WTC11 (cell line): ENCODE measurements around the gene SARDH.

Experiments
- CTCF ChIP-seq: fragments of 200-600 bp; IDR thresholded peaks from 2 replicates; pipeline ENCODE4 v1.8.0; 2022; ENCODE audit warnings: antibody characterized with exemption
- E2F4 ChIP-seq: sonication (generic); formaldehyde crosslinking; IDR thresholded peaks from 2 replicates; pipeline ENCODE4 v1.8.1; 2022; ENCODE audit warnings: low read depth, mild to moderate bottlenecking, moderate library complexity, missing genetic modification reagents, borderline replicate concordance
- E2F5 ChIP-seq: sonication (generic); formaldehyde crosslinking; IDR thresholded peaks from 2 replicates; pipeline ENCODE4 v1.8.1; 2022; ENCODE audit warnings: mild to moderate bottlenecking, moderate library complexity, missing genetic modification reagents
- HMGXB4 ChIP-seq: sonication (generic); formaldehyde crosslinking; IDR thresholded peaks from 2 replicates; pipeline ENCODE4 v1.8.1; 2023; ENCODE audit warnings: mild to moderate bottlenecking, moderate library complexity, missing genetic modification reagents
- KAT7 ChIP-seq: sonication (generic); formaldehyde crosslinking; IDR thresholded peaks from 2 replicates; pipeline ENCODE4 v1.8.1; 2023; ENCODE audit warnings: missing genetic modification reagents, mild to moderate bottlenecking, borderline replicate concordance
- MAX ChIP-seq: sonication (generic); formaldehyde crosslinking; IDR thresholded peaks from 2 replicates; pipeline ENCODE4 v1.8.0; 2022; ENCODE audit warnings: mild to moderate bottlenecking, missing genetic modification reagents
- NFATC4 ChIP-seq: fragments of 250-450 bp; sonication (Bioruptor Pico); IDR thresholded peaks from 2 replicates; pipeline ENCODE4 v1.9.0; 2021; ENCODE audit warnings: mild to moderate bottlenecking
- NR3C1 ChIP-seq: sonication (generic); formaldehyde crosslinking; conservative IDR thresholded peaks from 2 replicates; pipeline ENCODE4 v1.8.1; 2023; ENCODE audit warnings: low read depth, mild to moderate bottlenecking, missing genetic modification reagents
- PREB ChIP-seq: sonication (generic); formaldehyde crosslinking; IDR thresholded peaks from 2 replicates; pipeline ENCODE4 v1.8.1; 2022; ENCODE audit warnings: mild to moderate bottlenecking, missing genetic modification reagents, moderate library complexity, borderline replicate concordance
- ZNF263 ChIP-seq: sonication (generic); formaldehyde crosslinking; IDR thresholded peaks from 2 replicates; pipeline ENCODE4 v1.8.1; 2022; ENCODE audit warnings: low read depth, mild to moderate bottlenecking, moderate library complexity, missing genetic modification reagents
- ZNF317 ChIP-seq: sonication (generic); formaldehyde crosslinking; IDR thresholded peaks from 2 replicates; pipeline ENCODE4 v1.8.1; 2023; ENCODE audit warnings: low read depth, mild to moderate bottlenecking, moderate library complexity, missing genetic modification reagents, borderline replicate concordance

GRCh38 chr9:133779081-133779480 lies 40.9 kb upstream of the SARDH start:
- TF ChIP-seq NR3C1 (CRISPR knock-in tag) (no peak), KAT7 (CRISPR knock-in tag) (no peak), ZNF317 (CRISPR knock-in tag) (no peak), CTCF (no peak), E2F5 (no peak), NFATC4 (CRISPR knock-in tag) (no peak), ZNF263 (CRISPR knock-in tag) (no peak), HMGXB4 (no peak), E2F4 (no peak), PREB (no peak), MAX (CRISPR knock-in tag) (no peak)
